Loucy (cell line): Measurements from ENCODE around the gene FSIP1.
A peak's percentile ranks its signal among the peaks of the same experiment; 100 is the strongest.

Experiments used
- H2AFZ ChIP-seq: fragments of 200-600 bp; sonication (generic); 2 replicates; pipeline ENCODE4 v1.6.0; 2016; ENCODE audit warnings: antibody characterized with exemption, mild to moderate bottlenecking, low read length, moderate library complexity
- H3F3A ChIP-seq: fragments of 200-600 bp; 2 replicates; pipeline ENCODE4 v1.6.0; 2016; ENCODE audit warnings: antibody characterized with exemption, low read depth, mild to moderate bottlenecking
- H3K27me3 ChIP-seq: fragments of 200-600 bp; sonication (generic); 2 replicates; pipeline ENCODE4 v1.6.1; 2014; ENCODE audit warnings: low read length, mild to moderate bottlenecking; ENCODE audit not compliant: insufficient read depth, poor library complexity, severe bottlenecking
- H3K36me3 ChIP-seq: fragments of 200-600 bp; sonication (generic); 2 replicates; pipeline ENCODE4 v1.6.1; 2016; ENCODE audit warnings: low read length; ENCODE audit not compliant: insufficient read depth
- H3K4me1 ChIP-seq: fragments of 200-600 bp; sonication (generic); 2 replicates; pipeline ENCODE4 v1.5.1; 2014; ENCODE audit warnings: low read length, mild to moderate bottlenecking; ENCODE audit not compliant: insufficient read depth, poor library complexity, severe bottlenecking
- H3K4me2 ChIP-seq: fragments of 200-600 bp; sonication (generic); 2 replicates; pipeline ENCODE4 v1.6.0; 2014; ENCODE audit warnings: antibody characterized with exemption, low read length, low read depth, mild to moderate bottlenecking; ENCODE audit not compliant: poor library complexity, severe bottlenecking
- H3K4me3 ChIP-seq: fragments of 200-600 bp; sonication (generic); 2 replicates; pipeline ENCODE4 v1.5.1; 2014; ENCODE audit warnings: low read length, mild to moderate bottlenecking, mixed read lengths; ENCODE audit not compliant: poor library complexity, severe bottlenecking
- H3K79me2 ChIP-seq: fragments of 200-600 bp; sonication (generic); 2 replicates; pipeline ENCODE4 v1.6.1; 2014; ENCODE audit warnings: low read length; ENCODE audit not compliant: insufficient read depth
- H3K9ac ChIP-seq: fragments of 200-600 bp; sonication (generic); 2 replicates; pipeline ENCODE4 v1.6.0; 2014; ENCODE audit warnings: mild to moderate bottlenecking, low read depth, low read length, moderate library complexity; ENCODE audit not compliant: poor library complexity, severe bottlenecking
- H3K9me2 ChIP-seq: fragments of 200-600 bp; sonication (generic); replicated peaks from 2 replicates; pipeline ENCODE4 v1.6.1; 2016; ENCODE audit warnings: low read depth, low read length, mixed read lengths
- H3K9me3 ChIP-seq: fragments of 200-600 bp; sonication (generic); 2 replicates; pipeline ENCODE4 v1.6.1; 2014; ENCODE audit warnings: mild to moderate bottlenecking, antibody characterized with exemption, low read length, low read depth; ENCODE audit not compliant: insufficient read depth
- H4K20me1 ChIP-seq: fragments of 200-600 bp; sonication (generic); 2 replicates; pipeline ENCODE4 v1.6.0; 2014; ENCODE audit warnings: antibody characterized with exemption, low read length, mild to moderate bottlenecking; ENCODE audit not compliant: insufficient read depth, poor library complexity, severe bottlenecking
- CTCF ChIP-seq: fragments of 200-600 bp; sonication (generic); conservative IDR thresholded peaks from 2 replicates; pipeline ENCODE4 v1.5.1; 2014; ENCODE audit warnings: mild to moderate bottlenecking, antibody characterized with exemption, low read length
- EZH2phosphoT487 ChIP-seq: fragments of 200-600 bp; IDR thresholded peaks from 2 replicates; pipeline ENCODE4 v1.6.1; 2018; ENCODE audit warnings: antibody characterized with exemption, mild to moderate bottlenecking, moderate library complexity, borderline replicate concordance

The FSIP1 gene

DNA sequence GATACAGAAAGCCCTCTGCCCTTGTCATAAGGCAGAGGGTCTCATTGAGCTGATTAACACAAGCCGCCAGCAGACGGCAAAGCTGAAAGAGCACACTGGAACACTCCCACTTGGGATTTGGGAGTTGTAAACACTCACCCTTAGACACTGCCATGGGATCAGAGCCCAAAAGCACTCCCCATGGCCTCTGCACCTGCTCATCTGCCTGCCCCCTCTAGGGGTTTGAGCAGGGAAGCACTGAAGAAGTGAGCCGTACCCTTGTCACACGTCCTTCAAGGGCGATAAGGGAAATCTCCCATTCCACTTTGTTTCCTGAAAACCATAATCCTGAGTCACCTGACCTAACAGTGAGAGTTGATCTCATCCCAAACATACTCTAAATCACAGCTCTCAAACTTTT lies 14.7 kb downstream of the FSIP1 start:
- H3K36me3 ChIP-seq: no peaks in the 10 kb centered on the region
- H2AFZ ChIP-seq: no peak overlapping the region
- no peaks in the 10 kb centered on the region for H4K20me1 ChIP-seq
- no peaks in the 10 kb centered on the region for H3K27me3 ChIP-seq
- H3K9ac ChIP-seq: no peak overlapping the region
- no peak overlapping the region for H3K4me2 ChIP-seq
- H3K9me3 ChIP-seq: no peaks in the 10 kb centered on the region
- no peaks in the 10 kb centered on the region for H3K9me2 ChIP-seq
- no peak overlapping the region for H3K4me3 ChIP-seq
- TF ChIP-seq CTCF: peak; percentile 36; the same call in 1 of the 2 replicates
- no peak for TF ChIP-seq EZH2phosphoT487
- no peaks in the 10 kb centered on the region for H3K79me2 ChIP-seq
- H3F3A ChIP-seq: no peaks in the 10 kb centered on the region
- peaks cover 18% of the 10 kb centered on the region for H3K4me1 ChIP-seq

GRCh38 chr15:39761006-39761405 lies 21.6 kb downstream of the FSIP1 start:
- Histone ChIP-seq H3F3A (no peaks in the 10 kb centered on the region), H3K79me2 (no peaks in the 10 kb centered on the region), H3K9ac (no peak overlapping the region), H3K36me3 (no peaks in the 10 kb centered on the region), H3K4me2 (no peak overlapping the region), H3K27me3 (no peaks in the 10 kb centered on the region), H2AFZ (no peak overlapping the region), H4K20me1 (no peaks in the 10 kb centered on the region), H3K4me3 (no peak overlapping the region), H3K9me3 (no peaks in the 10 kb centered on the region), H3K4me1 (no peaks in the 10 kb centered on the region), H3K9me2 (no peaks in the 10 kb centered on the region)
- TF ChIP-seq CTCF (no peak), EZH2phosphoT487 (no peak)

DNA sequence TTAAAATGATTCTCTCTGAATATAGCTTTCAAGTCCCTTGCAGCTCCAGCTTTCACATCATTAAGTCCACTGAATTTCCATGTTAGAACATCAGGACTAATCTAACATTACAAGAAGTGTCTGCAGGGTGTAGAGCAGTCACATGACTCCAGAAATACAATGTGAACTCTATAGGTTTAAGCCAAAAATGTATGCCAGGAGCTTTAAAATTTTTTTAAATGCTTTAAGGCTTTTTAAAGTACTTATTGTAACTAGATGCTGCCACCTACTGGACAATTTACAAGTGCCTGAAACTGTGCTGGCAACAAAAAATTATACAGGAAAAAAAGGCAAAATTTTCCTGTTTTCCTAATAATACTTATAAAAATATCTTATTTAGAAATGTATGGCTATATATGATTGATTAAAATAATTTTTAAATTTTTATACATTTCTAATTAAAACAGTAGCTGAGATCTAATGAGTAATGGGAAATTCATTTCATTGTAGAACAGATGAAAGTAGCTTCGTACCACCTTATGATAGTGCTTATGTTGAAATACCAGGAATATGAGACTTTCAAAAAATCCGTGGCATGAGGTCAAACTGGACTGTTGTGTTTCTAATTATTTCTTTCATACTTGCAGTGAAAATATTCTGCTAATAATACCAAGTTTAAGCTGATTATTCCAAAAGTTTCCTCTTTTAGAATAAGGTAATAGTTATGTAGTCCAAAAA lies 25.7 kb downstream of the FSIP1 start:
- no peak for TF ChIP-seq EZH2phosphoT487
- peak; percentile 89 for TF ChIP-seq CTCF
- Histone ChIP-seq H3K27me3 (no peaks in the 10 kb centered on the region), H3K79me2 (no peaks in the 10 kb centered on the region), H3F3A (no peaks in the 10 kb centered on the region), H3K9ac (no peak overlapping the region), H3K9me3 (no peaks in the 10 kb centered on the region), H2AFZ (no peak overlapping the region), H3K4me2 (no peak overlapping the region), H3K4me1 (no peaks in the 10 kb centered on the region), H3K4me3 (no peak overlapping the region), H3K9me2 (no peaks in the 10 kb centered on the region), H4K20me1 (no peaks in the 10 kb centered on the region), H3K36me3 (no peaks in the 10 kb centered on the region)
